Suprapubic skin (tissue), 4 donors: ENCODE data around the gene NRF1.

Source experiments
- POLR2A ChIP-seq, 2 donors: fragments of 450-650 bp; IDR thresholded peaks; one replicate each; pipeline ENCODE4 v1.6.1; 2017; ENCODE audit warnings: antibody characterized with exemption in 2 of 2, mild to moderate bottlenecking in 2 of 2, moderate library complexity in 2 of 2
- POLR2AphosphoS5 ChIP-seq, 3 donors: sonication (generic); formaldehyde crosslinking; IDR thresholded peaks; one replicate each; pipeline ENCODE4 v1.6.1; 2017; ENCODE audit warnings: antibody characterized with exemption in 3 of 3
- TF ChIP-seq, protein P1 (sequence below), 2 donors: fragments of 200-600 bp in 1 of 2; fragments of 450-650 bp in 1 of 2; sonication (generic) in 1 of 2; IDR thresholded peaks; one replicate each; pipeline ENCODE4 v1.5.1; 2016 to 2019; ENCODE audit warnings: antibody characterized with exemption in 2 of 2, mild to moderate bottlenecking in 1 of 2, moderate library complexity in 1 of 2

DNA sequence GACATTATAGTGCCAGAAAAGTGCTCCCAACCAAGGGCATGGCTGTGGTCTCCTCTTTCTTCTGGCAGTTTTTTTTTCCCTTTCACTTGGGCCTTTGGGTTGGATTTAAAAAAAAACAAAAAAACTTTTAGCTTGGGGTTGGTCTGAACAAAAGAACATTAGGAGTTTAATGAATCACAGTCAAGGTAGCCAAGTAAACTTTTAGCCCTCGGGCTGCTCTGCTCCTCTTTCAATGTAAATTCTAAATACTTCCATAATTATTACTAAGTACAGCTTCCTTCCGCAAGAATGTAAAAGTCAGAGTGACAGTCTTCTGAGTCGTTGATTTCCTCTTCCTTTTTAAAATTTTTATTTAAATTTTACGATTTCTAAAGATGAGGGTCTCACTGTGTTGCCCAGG, 79.2 kb downstream of the NRF1 start:
- TF ChIP-seq, protein P1, sequence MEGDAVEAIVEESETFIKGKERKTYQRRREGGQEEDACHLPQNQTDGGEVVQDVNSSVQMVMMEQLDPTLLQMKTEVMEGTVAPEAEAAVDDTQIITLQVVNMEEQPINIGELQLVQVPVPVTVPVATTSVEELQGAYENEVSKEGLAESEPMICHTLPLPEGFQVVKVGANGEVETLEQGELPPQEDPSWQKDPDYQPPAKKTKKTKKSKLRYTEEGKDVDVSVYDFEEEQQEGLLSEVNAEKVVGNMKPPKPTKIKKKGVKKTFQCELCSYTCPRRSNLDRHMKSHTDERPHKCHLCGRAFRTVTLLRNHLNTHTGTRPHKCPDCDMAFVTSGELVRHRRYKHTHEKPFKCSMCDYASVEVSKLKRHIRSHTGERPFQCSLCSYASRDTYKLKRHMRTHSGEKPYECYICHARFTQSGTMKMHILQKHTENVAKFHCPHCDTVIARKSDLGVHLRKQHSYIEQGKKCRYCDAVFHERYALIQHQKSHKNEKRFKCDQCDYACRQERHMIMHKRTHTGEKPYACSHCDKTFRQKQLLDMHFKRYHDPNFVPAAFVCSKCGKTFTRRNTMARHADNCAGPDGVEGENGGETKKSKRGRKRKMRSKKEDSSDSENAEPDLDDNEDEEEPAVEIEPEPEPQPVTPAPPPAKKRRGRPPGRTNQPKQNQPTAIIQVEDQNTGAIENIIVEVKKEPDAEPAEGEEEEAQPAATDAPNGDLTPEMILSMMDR (IDR thresholded peaks at IDR 0.05) = no peak
- TF ChIP-seq POLR2A (IDR thresholded peaks at IDR 0.05) (no peak), POLR2AphosphoS5 (IDR thresholded peaks at IDR 0.05) (no peak)
